ENCODE measurements around the gene ZNF761.
"Not testable (repeated sequence)": the region's sequence is repeated elsewhere in the genome, so short reads cannot be mapped to it uniquely, and the experiment has no call there.

The ZNF761 gene

GRCh38 chr19:53431399-53432087, at the start of gene ZNF761:
TSS of gene ZNF761 (plus strand) at chr19:53431984. CDS start at chr19:53447269, 15,285 bp downstream.
- DNase-seq (ENCODE audit: low read depth): peak; percentile 89

DNA sequence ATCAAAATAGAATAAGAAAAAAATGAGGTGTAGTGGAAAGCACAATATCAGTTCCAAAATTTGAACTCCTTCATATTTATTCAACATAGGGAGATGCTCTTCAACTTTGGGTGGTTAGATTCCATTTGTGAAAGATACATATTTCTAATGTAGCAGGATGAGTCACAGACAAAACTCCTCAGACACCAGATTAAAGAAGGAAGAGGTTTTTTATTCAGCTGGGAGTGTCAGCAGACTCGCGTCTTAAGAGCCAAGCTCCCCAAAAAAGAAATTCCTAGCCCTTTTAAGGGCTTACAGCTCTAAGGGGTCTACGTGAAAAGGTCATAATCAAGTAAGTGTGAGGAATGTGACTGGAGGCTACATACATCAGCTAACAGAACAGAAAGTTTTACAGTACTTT, 43.6 kb upstream of the ZNF761 start:
- DNase-seq (ENCODE audit: low read depth): peak; percentile 63

- DNase-seq (ENCODE audit: low read depth): peak; percentile 65
Measured at GRCh38 chr19:53388904-53389303, 42.9 kb upstream of the ZNF761 start.

GRCh38 chr19:53389571-53389970, 42.2 kb upstream of the ZNF761 start:
- DNase-seq (ENCODE audit: low read depth): no peak

DNA sequence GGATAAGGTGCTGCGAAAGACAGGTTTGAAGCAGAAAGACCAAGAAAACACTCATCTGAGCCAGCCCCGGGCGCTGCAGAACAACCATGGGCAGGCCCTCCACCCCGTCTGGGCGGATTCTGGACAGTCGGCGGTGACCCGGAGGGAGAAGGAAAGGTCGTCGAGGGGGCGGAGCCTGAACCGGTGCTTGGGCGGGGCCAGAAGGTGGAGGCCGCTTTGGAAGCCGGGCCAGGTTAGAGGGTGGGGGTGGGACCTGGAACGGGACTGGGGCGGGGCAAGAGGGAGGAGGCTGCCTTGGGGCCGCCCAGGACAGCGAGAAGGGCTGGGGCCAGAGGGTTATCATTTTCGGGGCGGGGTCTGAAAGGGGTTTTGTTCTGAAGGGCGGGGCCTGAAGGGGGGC, 41.8 kb upstream of the ZNF761 start:
- DNase-seq (ENCODE audit: low read depth): no peak

GRCh38 chr19:53394522-53394973, 37.2 kb upstream of the ZNF761 start:
- DNase-seq (ENCODE audit: low read depth): peak; percentile 30

- peak; percentile 88 for DNase-seq (ENCODE audit: low read depth)
Measured at GRCh38 chr19:53394974-53395839, 36.6 kb upstream of the ZNF761 start, which contains the start of gene ZNF765. TSS of gene ZNF765 (plus strand) at chr19:53395149. CDS start at chr19:53398016, 2,867 bp downstream.

GRCh38 chr19:53395840-53396524, 35.8 kb upstream of the ZNF761 start:
- DNase-seq (ENCODE audit: low read depth): peak; percentile 4

- DNase-seq (ENCODE audit: low read depth): no peak
Measured at GRCh38 chr19:53396525-53396868, 35.3 kb upstream of the ZNF761 start.

- DNase-seq (ENCODE audit: low read depth): not testable (repeated sequence)
Measured at GRCh38 chr19:53397918-53398317, 33.9 kb upstream of the ZNF761 start.

DNA sequence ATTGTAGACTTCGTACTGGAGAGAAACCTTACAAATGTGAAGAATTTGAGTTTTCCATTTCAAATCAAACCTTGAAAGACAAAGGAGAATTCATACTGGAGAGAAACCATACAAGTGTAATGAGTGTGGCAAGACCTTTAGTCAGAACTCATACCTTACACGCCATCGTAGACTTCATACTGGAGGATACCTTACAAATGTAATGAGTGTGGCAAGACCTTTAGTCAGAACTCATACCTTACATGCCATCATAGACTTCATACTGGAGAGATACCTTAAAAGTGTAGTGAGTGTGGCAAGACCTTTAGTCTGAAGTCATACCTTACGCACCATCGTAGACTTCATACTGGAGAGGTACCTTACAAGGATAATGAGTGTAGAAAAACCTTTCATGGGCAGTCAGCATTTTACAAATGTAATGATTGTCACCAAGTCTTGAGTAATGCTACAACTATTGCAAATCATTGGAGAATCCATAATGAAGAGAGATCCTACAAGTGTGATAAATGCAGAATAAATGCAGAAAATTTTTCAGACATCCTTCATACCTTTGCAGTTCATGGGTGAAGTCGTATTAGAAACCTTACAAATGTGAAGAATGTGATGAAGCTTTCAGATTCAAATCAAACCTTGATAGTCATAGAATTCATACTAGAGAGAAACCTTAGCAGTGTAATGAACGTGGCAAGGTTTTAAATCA, 22.1 kb upstream of the ZNF761 start:
- DNase-seq (ENCODE audit: low read depth): no peak

GRCh38 chr19:53420520-53421315, 11.1 kb upstream of the ZNF761 start:
- not testable (repeated sequence) for DNase-seq (ENCODE audit: low read depth)

DNA sequence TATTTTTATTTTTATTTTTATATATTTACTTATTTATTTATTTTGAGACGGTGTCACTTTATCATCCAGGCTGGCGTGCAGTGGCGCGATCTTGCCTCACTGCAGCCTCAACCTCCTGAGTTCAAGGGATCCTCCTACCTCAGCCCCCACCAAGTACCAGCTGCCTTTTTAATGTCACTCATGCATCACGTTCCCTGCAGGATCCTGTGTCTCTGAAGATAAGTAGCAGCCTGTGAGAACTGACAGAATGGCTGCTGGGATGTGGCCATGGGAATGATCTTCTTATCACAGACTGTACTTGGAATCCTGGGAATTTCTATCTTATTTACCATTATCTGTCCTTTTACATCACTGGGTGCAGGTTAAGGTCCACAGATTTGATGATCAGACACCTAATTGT, 9.2 kb upstream of the ZNF761 start:
- no peak for DNase-seq (ENCODE audit: low read depth)

DNA sequence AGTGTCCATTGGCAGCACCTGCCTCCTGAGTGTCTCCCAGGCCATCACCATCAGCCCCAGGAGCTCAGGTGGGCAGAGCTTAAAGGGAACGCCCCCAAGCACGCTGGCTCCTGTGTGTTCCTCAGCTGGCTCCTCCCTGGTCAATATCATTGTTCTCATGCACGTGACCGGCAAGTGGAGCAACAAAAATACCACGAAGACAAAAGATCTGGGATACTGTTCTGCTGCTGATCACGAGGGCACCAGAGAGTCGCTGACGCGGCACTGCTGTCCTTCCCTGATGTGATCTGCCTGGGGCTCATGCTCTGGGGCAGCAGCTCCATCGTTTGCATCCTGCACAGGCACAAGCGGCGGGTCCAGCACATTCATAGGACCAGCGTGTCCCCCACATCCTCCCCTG, 8.7 kb upstream of the ZNF761 start:
- not testable (repeated sequence) for DNase-seq (ENCODE audit: low read depth)

- peak; percentile 8 for DNase-seq (ENCODE audit: low read depth)
Measured at GRCh38 chr19:53423680-53424079, 8.1 kb upstream of the ZNF761 start.

- DNase-seq (ENCODE audit: low read depth): peak; percentile 69
Measured at GRCh38 chr19:53424968-53425597, 6.7 kb upstream of the ZNF761 start.

GRCh38 chr19:53432088-53432661, 391 bp downstream of the ZNF761 start:
- peak; percentile 7 for DNase-seq (ENCODE audit: low read depth)

DNA sequence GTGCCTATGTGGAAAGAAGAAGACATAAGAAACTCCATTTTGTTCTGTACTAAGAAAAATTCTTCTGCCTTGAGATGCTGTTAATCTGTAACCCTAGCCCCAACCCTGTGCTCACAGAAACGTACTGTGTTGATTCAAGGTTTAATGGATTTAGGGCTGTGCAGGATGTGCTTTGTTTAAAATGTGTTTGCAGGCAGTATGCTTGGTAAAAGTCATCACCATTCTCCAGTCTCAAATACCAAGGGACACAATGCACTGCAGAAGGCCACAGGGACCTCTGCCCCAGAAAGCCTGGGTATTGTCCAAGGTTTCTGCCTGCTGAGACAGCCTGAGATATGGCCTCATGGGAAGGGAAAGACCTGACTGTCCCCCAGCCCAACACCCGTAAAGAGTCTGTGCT, 12.0 kb downstream of the ZNF761 start:
- not testable (repeated sequence) for DNase-seq (ENCODE audit: low read depth)

DNA sequence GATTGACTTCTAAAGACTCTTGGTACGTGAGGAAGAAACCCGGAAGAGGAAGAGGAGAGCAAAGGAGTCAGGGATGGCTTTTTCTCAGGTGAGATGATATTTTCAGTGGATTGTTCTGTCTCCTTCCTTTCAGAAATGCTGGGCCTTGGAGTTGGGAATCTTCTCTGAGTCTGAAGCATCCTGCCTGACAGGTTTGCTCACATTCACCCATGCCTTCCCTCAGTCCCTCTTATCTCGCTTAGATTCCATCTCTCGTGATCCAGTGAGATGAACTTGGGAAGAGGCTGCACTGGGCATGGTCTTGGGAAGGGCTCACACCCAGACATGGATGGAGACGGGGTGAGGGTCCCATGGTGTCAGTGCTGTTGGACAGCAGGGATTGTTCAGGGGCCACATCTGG, 15.4 kb downstream of the ZNF761 start:
- not testable (repeated sequence) for DNase-seq (ENCODE audit: low read depth)

DNA sequence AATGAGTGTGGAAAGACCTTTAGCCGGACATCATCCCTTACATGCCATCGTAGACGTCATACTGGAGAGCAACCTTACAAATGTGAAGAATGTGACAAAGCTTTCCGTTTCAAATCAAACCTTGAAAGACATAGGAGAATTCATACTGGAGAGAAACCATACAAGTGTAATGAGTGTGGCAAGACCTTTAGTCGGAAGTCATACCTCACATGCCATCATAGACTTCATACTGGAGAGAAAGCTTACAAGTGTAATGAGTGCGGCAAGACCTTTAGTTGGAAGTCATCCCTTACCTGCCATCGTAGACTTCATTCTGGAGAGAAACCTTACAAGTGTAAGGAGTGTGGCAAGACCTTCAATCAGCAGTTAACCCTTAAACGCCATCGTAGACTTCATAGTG, 24.0 kb downstream of the ZNF761 start:
- no peak for DNase-seq (ENCODE audit: low read depth)
